HepG2 (cell line): Measurements from ENCODE around the gene TOB2. TPM values are rescaled to one million over a fixed set of nuclear protein-coding genes. Genes with fewer than 3 reads are reported as not detected.

Experiments used
- ATF1 ChIP-seq: IDR thresholded peaks from 2 replicates; pipeline ENCODE4 v1.6.1; 2016; ENCODE audit warnings: mild to moderate bottlenecking, control low read depth
- FOXK2 ChIP-seq: fragments of 450-650 bp; IDR thresholded peaks from 2 replicates; pipeline ENCODE4 v1.6.1; 2016
- GATAD1 ChIP-seq: IDR thresholded peaks from 2 replicates; pipeline ENCODE4 v1.6.1; 2016; ENCODE audit warnings: missing genetic modification reagents, missing compliant biosample characterization
- GRHL1 ChIP-seq: sonication (generic); formaldehyde crosslinking; conservative IDR thresholded peaks from 2 replicates; pipeline ENCODE4 v1.8.0; 2022; ENCODE audit warnings: missing genetic modification reagents
- KIAA2018 ChIP-seq: sonication (generic); formaldehyde crosslinking; IDR thresholded peaks from 2 replicates; pipeline ENCODE4 v1.5.0; 2020; ENCODE audit warnings: mild to moderate bottlenecking, missing genetic modification reagents, borderline replicate concordance
- NR2F6 ChIP-seq, 2 experiments: IDR thresholded peaks; 2 replicates each; pipeline ENCODE4 v1.6.1; 2016; ENCODE audit warnings: antibody characterized with exemption in 1 of 2, mild to moderate bottlenecking in 1 of 2
- POLR2AphosphoS5 ChIP-seq: IDR thresholded peaks from 2 replicates; pipeline ENCODE4 v1.6.1; 2012; ENCODE audit warnings: low read depth, low read length
- REPIN1 ChIP-seq: sonication (generic); formaldehyde crosslinking; IDR thresholded peaks from 2 replicates; pipeline ENCODE4 v1.8.0; 2022; ENCODE audit warnings: missing genetic modification reagents, low read depth, mild to moderate bottlenecking, borderline replicate concordance
- TCF12 ChIP-seq, 2 experiments: fragments of 450-650 bp in 1 of 2; sonication (generic) in 1 of 2; formaldehyde crosslinking in 1 of 2; IDR thresholded peaks; 2 replicates each; pipeline versions ENCODE4 v1.6.1 to v1.8.0; 2017 to 2022; ENCODE audit warnings: antibody characterized with exemption in 1 of 2, mild to moderate bottlenecking in 1 of 2, missing genetic modification reagents in 1 of 2, moderate library complexity in 1 of 2
- ZNF207 ChIP-seq: fragments of 450-650 bp; IDR thresholded peaks from 2 replicates; pipeline ENCODE4 v1.6.1; 2016; ENCODE audit warnings: antibody characterized with exemption, borderline replicate concordance
- ZNF800 ChIP-seq: sonication (generic); formaldehyde crosslinking; IDR thresholded peaks from 2 replicates; pipeline ENCODE4 v1.4.0; 2020; ENCODE audit warnings: missing genetic modification reagents
- ZSCAN5A ChIP-seq: sonication (generic); formaldehyde crosslinking; IDR thresholded peaks from 2 replicates; pipeline ENCODE4 v1.8.0; 2022; ENCODE audit warnings: mild to moderate bottlenecking, missing genetic modification reagents, borderline replicate concordance
- polyA plus RNA-seq, 8 experiments: library from polyadenylated mRNA; depleted of rRNA in 3 of 8; stranded (reverse) in 7 of 8; unstranded in 1 of 8; fragments of >200 nt; fragmentation: Illumina TruSeq in 4 of 8; extraction: Trizol in 4 of 8; gene quantifications; 2 replicates each; pipeline versions ENCODE4 v1.2.1 to v1.2.3, GENCODE V29; 2011 to 2016; ENCODE audit warnings: low read depth in 4 of 8, missing spikeins in 1 of 8, mixed read lengths in 1 of 8; ENCODE audit not compliant: insufficient read depth in 1 of 8
- total RNA-seq, 5 experiments: library from RNA; depleted of rRNA; stranded (reverse); fragments of >200 nt; fragmentation: Illumina TruSeq; extraction: Trizol; gene quantifications; 2 replicates each; pipeline ENCODE4 v1.2.3, GENCODE V29; 2016; ENCODE audit warnings: low read depth in 1 of 5
- TF ChIP-seq, protein P1 (sequence below): sonication (generic); formaldehyde crosslinking; IDR thresholded peaks from 2 replicates; pipeline ENCODE4 v1.9.0; 2021; ENCODE audit warnings: missing genetic modification reagents, borderline replicate concordance

TOB2 gene
- total and polyA plus RNA-seq, 2 of the 13 experiments (the other 11 are each of a cell fraction or from before 2014, with no cell fraction given) = 12.2 to 13.7 TPM

DNA sequence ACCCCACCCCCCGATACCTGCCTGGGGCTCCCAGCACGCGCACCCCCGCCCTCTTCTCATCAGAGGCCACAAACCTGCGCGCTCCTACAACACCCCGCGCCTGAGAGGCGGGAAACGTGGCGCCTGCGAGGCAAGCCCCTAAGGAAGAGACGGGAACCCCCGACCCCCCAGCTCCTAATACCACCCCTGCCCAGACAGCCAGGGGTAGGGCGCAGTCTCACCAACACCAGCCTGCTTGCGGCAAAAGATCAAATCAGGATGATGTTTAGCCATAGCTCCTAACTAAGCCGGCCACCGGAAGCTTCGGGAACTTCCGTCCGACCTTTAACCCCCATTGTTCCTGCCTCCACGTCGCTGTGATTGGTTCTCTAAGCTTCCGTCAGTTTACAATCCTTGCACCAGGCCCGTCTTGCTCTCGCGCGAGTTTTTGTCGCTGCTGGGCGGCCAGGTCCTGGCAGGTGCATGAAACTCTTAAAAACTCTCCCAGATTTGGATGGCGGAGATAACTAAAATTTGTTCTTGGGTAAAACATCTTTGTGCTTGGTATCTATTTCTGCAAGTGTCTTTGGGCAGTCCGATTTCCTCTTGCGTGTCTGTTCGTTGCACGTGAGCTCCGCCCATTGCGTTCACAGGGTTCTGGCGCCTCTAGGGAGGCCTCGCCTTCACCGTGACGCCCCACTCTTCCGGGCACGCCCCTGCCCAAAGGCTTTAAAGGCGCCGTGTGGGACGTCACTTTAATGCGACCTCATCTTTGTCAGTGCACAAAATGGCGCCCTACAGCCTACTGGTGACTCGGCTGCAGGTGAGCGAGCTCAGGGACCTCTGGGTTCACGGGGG, 22.0 kb upstream of the TOB2 start, which contains the start of the genes ACO2 and PHF5A (continued):
- TF ChIP-seq POLR2AphosphoS5 = peak; percentile 80
- TF ChIP-seq KIAA2018 (CRISPR knock-in tag) = no peak
- peak; percentile 40; the same call in 1 of the 2 replicates for TF ChIP-seq FOXK2
- peak; percentile 70 for TF ChIP-seq NR2F6 (IDR thresholded peaks at IDR 0.05)
- TF ChIP-seq NR2F6 (CRISPR knock-in tag; IDR thresholded peaks at IDR 0.05) = peak; percentile 46; the same call in 1 of the 2 replicates
- no peak for TF ChIP-seq GRHL1 (CRISPR knock-in tag)
- peak; percentile 99 for TF ChIP-seq ATF1 (CRISPR knock-in tag)
- TF ChIP-seq ZSCAN5A (CRISPR knock-in tag) = no peak
- TF ChIP-seq, protein P1, sequence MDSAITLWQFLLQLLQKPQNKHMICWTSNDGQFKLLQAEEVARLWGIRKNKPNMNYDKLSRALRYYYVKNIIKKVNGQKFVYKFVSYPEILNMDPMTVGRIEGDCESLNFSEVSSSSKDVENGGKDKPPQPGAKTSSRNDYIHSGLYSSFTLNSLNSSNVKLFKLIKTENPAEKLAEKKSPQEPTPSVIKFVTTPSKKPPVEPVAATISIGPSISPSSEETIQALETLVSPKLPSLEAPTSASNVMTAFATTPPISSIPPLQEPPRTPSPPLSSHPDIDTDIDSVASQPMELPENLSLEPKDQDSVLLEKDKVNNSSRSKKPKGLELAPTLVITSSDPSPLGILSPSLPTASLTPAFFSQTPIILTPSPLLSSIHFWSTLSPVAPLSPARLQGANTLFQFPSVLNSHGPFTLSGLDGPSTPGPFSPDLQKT (CRISPR knock-in tag) = no peak
- no peak for TF ChIP-seq ZNF207
- TF ChIP-seq REPIN1 (CRISPR knock-in tag) = no peak
- TF ChIP-seq TCF12 (IDR thresholded peaks at IDR 0.05) = no peak
- TF ChIP-seq TCF12 (CRISPR knock-in tag; IDR thresholded peaks at IDR 0.05) = no peak
- TF ChIP-seq GATAD1 (CRISPR knock-in tag) = peak; percentile 97
- peak; percentile 64; the same call in 1 of the 2 replicates for TF ChIP-seq ZNF800 (CRISPR knock-in tag)
